OCI-M2 (cell line): Measurements from ENCODE around the gene PRKCA.
"Not testable (repeated sequence)": the region's sequence is repeated elsewhere in the genome, so short reads cannot be mapped to it uniquely, and the experiment has no call there.

ENCODE experiments used
- DNase-seq: peaks from one replicate; lab custom pipeline; 2025; ENCODE audit not compliant: unreplicated experiment; lab: John Stamatoyannopoulos, UW

The PRKCA gene

GRCh38 chr17:66350576-66350975 is 48.2 kb downstream of the PRKCA start:
- not testable (repeated sequence) for DNase-seq

- no peak for DNase-seq
Measured at GRCh38 chr17:66351033-66351432, 48.6 kb downstream of the PRKCA start.

- no peak for DNase-seq
Measured at GRCh38 chr17:66351701-66352100, 49.3 kb downstream of the PRKCA start.

DNA sequence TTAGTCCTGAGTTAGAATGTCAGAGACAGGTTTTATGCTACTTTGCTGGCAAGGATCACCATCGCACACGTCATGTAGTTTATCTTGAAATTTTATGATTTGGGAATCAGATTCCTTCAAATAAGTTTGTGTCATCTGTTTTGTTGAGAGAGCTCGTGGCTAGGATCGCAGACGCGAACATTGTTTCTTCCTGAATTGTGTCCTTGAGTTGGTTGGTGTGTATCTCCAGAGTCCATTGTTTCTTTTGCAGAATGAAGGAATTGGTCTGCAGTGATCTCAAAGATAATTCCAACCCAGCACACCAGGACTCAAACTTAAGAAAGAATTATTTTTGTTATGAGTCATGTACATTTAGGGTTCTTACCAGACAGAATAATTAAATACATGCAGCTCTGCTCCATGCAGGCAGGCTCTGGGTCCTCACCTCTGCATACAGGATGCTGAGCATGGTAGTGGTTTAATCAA is 51.6 kb downstream of the PRKCA start:
- DNase-seq, result no peak

DNA sequence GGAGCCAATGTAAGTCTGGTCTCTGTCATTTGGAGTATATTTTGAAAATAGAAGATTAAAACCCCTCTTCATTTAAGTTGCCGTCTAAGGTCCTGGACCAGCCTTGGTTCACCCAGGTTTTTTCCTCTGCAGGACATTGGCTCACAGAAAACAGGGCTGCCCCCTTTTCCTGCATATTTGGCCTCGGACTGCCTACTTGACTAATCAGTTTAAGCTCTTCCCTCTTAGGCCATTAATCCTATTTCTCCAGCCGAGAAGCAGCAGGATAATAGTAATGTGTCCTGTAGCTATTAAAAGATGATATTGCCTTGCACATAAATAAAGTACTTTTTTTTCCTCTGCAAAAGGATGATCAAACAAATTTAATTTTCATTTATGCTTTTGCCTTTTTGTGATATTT is 52.1 kb downstream of the PRKCA start:
- DNase-seq, result no peak

DNA sequence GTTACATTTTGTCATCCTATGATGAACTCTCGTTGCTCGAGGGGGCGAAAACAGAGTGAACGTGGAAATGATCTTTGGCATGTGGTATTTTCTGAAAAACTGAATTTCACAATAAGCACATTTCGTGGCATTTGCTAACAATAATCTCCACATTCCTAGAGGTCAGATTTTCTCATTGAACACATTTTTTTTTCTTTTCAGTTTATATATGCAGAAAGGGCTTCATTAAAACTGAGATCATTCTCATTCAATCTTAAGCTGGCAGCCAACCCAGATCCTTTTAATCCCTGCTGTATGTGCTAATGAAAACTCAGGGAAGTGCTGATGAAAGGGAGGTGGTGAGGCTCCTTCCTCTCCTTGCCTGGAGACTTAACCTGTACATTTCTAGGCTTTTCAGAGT is 52.6 kb downstream of the PRKCA start:
- DNase-seq, result no peak

- DNase-seq, result no peak
Measured at GRCh38 chr17:66355510-66355909, 53.1 kb downstream of the PRKCA start.

GRCh38 chr17:66357037-66357436 is 54.6 kb downstream of the PRKCA start:
- no peak for DNase-seq

- DNase-seq, result no peak
Measured at GRCh38 chr17:66359351-66359750, 56.9 kb downstream of the PRKCA start.

- not testable (repeated sequence) for DNase-seq
Measured at GRCh38 chr17:66360961-66361565, 58.6 kb downstream of the PRKCA start.

- DNase-seq, result no peak
Measured at GRCh38 chr17:66364508-66364907, 62.1 kb downstream of the PRKCA start.

DNA sequence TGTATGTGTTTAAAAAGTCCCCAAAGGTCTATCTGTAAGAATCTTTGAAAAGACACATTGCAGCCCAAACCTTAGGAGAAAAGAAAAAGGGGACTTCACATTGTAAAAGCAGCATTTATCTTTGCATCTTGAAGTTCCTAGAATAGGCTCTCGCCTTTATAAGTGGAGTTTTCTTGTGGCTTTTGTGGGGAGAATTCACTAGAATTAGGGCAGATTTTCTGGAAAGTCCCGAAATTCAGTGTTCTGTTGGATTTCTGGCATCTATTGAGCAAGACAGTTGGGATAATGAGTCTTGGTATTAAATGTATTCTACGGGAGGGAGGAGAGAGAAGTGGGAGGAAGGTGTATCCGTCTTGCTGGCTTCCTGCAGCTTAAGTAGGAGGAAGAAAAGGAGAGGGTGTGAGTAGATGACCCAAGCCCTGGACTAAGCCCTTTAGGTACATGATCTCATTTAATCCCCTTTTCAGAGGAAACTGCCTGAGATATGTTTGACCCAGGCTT is 62.6 kb downstream of the PRKCA start:
- no peak for DNase-seq

DNA sequence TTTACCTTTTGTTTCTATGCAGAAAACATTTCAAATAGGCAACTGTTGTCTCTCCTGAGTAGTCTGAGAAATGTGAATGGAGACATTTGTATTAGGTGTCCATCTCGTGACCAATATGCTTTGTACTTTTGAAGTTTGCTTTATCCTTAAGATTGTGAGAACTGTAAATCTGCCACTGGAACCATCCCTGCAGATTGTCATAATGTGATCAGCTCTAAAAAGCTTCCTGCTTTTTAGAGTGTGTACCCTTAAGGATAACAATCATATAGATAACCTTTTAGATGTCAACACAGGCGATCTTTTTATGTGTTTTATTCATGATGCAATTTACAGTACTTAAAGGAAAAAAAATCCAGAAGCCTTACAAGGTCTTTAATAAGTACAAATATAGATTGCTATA is 63.5 kb downstream of the PRKCA start:
- DNase-seq, result no peak

DNA sequence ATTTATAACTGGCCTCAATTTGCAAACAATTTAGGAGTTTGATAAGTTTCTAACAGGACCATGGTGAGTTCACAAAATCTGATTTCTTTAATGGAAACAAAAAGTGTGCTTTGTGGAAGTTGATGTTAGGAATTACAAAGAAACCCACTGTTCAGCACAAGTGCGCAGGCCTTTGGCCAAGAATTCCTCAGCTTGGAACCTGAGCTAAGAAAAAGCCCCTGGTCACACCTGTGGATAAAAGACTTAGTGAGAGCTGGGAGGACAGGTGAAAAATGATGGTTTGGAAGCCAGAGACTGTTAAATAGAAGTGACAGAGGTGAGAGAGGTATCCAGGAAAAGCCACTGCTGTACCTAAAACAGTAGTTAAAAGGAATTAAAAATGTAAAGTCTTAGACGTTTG is 64.7 kb downstream of the PRKCA start:
- no peak for DNase-seq

DNA sequence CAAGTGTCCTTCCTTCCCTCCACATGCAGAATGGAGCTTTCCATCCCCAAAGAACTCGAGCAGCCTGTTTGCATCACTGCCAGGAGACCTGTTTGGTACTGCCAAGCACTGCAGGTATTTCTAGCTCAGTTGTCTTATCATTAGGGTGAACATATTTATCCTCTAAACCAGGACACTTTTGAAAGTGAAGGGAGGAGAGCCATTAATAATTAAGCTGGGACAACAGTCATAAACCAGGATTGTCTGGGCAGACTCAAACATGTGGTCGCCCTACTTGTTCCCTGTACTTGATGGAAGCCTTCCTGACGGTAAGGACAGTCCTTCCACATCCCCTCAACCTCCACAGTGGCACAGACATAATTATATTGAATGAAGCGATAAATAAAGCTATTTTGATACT is 67.4 kb downstream of the PRKCA start:
- no peak for DNase-seq

DNA sequence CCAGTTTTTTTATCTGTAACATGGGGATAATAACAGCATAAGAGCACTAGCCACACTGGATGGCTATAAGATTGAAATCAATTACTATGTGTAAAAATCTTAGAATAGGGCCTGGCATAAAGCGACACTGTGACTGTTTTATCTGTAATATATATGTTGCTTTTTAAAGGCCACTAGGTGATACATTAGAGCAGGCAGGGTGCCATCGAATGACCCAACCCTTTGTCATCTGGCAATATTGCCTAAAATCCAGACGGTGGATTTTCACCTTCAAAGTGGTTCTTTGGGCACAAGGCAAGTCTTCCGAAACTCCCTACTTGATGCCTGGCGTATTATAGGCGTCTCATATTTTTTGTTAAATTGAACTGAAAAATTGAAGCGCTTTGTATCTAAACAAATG is 69.1 kb downstream of the PRKCA start:
- no peak for DNase-seq

- no peak for DNase-seq
Measured at GRCh38 chr17:66372182-66372581, 69.8 kb downstream of the PRKCA start.

- no peak for DNase-seq
Measured at GRCh38 chr17:66373079-66373478, 70.7 kb downstream of the PRKCA start.

DNA sequence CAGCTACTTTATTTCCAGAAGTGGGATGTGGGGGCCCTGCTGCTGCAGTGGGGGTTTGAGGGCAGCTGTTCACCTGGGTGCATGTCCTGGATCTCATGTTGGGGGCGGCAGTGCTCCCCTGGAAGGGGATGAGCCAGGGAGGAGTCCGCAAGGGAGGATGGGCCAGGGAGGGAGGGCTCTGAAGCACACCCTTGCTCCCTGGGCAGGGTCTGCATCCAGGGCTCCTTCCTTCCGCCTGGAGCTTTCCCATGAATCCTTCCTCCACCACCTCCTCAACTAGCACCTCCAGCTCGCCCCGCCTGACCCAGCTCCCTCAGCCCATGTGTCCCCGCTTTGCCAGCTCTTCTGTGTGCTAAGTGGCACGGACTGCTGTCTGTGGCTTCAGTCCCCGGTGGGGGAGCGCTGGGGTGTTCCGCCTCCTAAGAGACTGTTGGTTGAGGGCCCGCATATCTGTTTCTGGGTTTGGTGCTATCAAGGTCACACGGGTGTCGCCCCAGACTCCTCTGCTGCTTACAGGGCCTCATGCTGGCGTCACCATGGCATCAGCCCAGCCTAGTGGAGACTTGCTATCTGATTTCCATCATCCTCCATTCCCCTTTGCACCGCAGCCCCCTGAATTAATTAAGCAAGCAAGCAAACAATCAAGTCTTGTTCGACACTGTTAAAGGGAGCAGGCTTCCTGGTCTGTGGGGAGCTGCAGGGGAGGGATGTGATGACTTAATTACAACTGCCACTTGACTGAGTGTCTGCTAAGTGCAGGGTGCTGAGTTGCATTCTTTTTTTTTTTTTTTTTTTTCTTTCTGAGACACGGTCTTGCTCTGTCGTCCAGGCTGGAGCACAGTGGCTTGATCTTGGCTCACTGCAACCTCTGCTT is 71.8 kb downstream of the PRKCA start:
- DNase-seq, result no peak

DNA sequence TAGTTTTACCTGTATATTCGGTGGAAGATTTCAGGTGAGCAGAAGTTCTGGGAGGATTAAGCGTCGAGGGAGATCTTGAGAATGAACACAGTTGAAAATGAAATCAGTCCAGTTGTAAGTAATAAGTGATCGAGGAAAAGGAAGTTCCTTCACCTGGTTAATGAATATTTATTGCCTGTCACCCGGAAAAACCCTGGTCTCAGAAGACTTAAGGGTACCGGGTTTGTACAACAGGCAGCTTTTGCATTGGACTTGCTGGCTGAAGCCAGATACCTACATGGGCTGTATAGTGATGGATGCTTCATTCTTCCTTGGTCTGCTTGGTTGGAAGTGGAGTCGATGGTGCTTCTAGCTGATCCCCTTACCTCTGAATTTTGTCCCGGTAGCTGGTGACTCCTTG is 72.7 kb downstream of the PRKCA start:
- DNase-seq, result no peak

- no peak for DNase-seq
Measured at GRCh38 chr17:66378296-66378695, 75.9 kb downstream of the PRKCA start.

GRCh38 chr17:66379544-66379943 is 77.1 kb downstream of the PRKCA start:
- DNase-seq, result no peak
